ENCODE data around the gene IL17RB. TPM values are rescaled to one million over a fixed set of nuclear protein-coding genes. Genes with fewer than 3 reads are reported as not detected.

The IL17RB gene
- total RNA-seq, 1 donor from 2014 or later = not detected

DNA sequence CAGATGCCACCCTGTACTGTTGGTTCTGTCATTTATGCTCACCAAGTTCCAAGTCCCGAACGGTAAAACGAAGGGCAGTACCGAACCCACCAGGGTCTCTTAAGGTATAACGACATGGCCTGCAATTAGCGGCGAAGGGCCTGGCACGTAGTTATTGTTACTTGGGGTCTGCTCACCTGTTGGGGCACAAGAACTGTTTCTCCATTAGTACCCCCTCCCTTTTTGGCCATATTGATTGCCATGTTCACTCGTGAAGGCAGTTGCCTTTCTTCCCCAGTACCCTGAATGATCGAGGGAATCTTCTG, 435 bp downstream of the IL17RB start:
- H3K27me3 ChIP-seq = no peaks in the 10 kb centered on the region
- H3K4me3 ChIP-seq = peak overlapping the region; percentile 60 to 81
- no peaks in the 10 kb centered on the region for H3K9me3 ChIP-seq
- no peaks in the 10 kb centered on the region for H3K36me3 ChIP-seq
- no peak for DNase-seq (ENCODE audit: extremely low spot score in 2 of 2)
- peaks cover 18% of the 10 kb centered on the region for H3K4me1 ChIP-seq
- TF ChIP-seq POLR2A (IDR thresholded peaks at IDR 0.05) (no peak), POLR2AphosphoS5 (IDR thresholded peaks at IDR 0.05; ENCODE audit: insufficient read depth in 1 of 2, low read depth in 1 of 2) (no peak)
- TF ChIP-seq, protein P1, sequence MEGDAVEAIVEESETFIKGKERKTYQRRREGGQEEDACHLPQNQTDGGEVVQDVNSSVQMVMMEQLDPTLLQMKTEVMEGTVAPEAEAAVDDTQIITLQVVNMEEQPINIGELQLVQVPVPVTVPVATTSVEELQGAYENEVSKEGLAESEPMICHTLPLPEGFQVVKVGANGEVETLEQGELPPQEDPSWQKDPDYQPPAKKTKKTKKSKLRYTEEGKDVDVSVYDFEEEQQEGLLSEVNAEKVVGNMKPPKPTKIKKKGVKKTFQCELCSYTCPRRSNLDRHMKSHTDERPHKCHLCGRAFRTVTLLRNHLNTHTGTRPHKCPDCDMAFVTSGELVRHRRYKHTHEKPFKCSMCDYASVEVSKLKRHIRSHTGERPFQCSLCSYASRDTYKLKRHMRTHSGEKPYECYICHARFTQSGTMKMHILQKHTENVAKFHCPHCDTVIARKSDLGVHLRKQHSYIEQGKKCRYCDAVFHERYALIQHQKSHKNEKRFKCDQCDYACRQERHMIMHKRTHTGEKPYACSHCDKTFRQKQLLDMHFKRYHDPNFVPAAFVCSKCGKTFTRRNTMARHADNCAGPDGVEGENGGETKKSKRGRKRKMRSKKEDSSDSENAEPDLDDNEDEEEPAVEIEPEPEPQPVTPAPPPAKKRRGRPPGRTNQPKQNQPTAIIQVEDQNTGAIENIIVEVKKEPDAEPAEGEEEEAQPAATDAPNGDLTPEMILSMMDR (IDR thresholded peaks at IDR 0.05) = no peak
- intact Hi-C loops (cut with DNase I) = no loop called here
- H3K27ac ChIP-seq = no peak overlapping the region

DNA sequence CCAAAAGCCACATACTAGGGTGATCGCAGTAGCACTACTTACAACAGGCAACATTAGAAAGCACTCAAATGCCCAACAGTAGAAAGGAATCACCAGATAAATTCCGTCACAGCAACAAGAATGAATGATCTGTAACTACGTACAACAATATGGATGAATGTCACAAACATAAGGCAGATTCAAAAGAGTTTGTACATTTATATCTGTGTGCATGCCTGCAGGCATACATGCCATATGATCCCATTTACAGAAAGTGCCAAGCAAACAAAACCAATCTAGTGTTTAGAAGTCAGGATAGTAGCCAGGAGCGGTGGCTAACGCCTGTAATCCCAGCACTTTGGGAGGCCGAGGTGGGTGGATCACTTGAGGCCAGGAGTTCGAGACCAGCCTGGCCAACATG, 3.5 kb downstream of the IL17RB start:
- TF ChIP-seq POLR2AphosphoS5 (IDR thresholded peaks at IDR 0.05; ENCODE audit: insufficient read depth in 1 of 2, low read depth in 1 of 2) (no peak), POLR2A (IDR thresholded peaks at IDR 0.05) (no peak)
- TF ChIP-seq, protein P1 (IDR thresholded peaks at IDR 0.05) = no peak
- Histone ChIP-seq H3K27ac (no peak overlapping the region), H3K27me3 (no peaks in the 10 kb centered on the region), H3K36me3 (no peaks in the 10 kb centered on the region), H3K9me3 (no peaks in the 10 kb centered on the region), H3K4me1 (peaks cover 16% of the 10 kb centered on the region), H3K4me3 (no peak overlapping the region)
- intact Hi-C loops (cut with DNase I) = no loop called here
- no peak for DNase-seq (ENCODE audit: extremely low spot score in 2 of 2)

DNA sequence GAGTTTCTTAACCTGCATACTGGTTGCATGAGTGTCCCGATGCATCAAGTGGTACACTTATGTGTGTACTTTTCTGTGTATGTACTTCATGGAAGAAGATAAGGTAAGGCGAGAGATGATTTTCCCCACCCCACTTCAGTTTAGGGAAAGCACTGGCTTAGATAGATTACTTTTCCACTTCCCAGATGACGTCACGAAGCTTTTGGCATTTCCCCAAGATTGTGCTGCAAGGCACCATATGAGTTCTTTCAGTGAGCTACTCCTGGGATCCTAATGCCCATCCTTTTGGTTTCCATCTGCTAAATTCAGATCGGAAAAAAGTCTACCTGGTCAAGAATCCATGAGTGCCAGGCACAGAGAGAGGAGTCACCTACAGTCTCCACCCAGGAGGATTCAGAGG, 4.5 kb downstream of the IL17RB start:
- DNase-seq (ENCODE audit: extremely low spot score in 2 of 2) = no peak
- Histone ChIP-seq H3K9me3 (no peaks in the 10 kb centered on the region), H3K27me3 (no peaks in the 10 kb centered on the region), H3K4me3 (no peak overlapping the region), H3K4me1 (peaks cover 9% of the 10 kb centered on the region), H3K36me3 (no peaks in the 10 kb centered on the region), H3K27ac (no peak overlapping the region)
- intact Hi-C loops (cut with DNase I) = no loop called here
- no peak for TF ChIP-seq POLR2A (IDR thresholded peaks at IDR 0.05)
- no peak for TF ChIP-seq POLR2AphosphoS5 (IDR thresholded peaks at IDR 0.05; ENCODE audit: insufficient read depth in 1 of 2, low read depth in 1 of 2)
- TF ChIP-seq, protein P1 (IDR thresholded peaks at IDR 0.05) = no peak

DNA sequence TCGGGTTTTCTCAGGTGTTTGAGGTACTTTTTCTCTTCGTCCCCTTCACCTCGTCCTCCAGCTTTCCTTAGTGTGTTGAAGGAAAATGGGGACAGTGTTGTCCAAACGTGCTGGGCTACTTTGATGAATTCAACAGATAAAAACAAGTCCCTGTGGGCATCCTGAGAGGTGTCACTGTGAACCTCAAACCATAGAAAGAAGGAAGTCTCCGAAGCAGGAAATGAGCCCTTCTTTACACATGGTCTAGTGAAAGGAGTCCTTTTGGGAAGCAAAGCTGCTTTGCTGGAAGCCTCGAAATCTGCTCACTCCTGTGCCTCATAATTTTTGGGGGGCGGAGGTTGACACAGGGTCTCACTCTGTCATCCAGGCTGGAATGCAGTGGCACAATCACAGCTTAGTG, 10.6 kb downstream of the IL17RB start:
- TF ChIP-seq POLR2A (IDR thresholded peaks at IDR 0.05) = no peak
- TF ChIP-seq, protein P1 (IDR thresholded peaks at IDR 0.05) = no peak
- TF ChIP-seq POLR2AphosphoS5 (IDR thresholded peaks at IDR 0.05; ENCODE audit: insufficient read depth in 1 of 2, low read depth in 1 of 2) = no peak
- Histone ChIP-seq H3K36me3 (peaks cover 0 to 11% of the 10 kb centered on the region in 2 donors), H3K4me3 (no peak overlapping the region), H3K27me3 (no peaks in the 10 kb centered on the region), H3K4me1 (no peaks in the 10 kb centered on the region), H3K9me3 (no peaks in the 10 kb centered on the region), H3K27ac (no peak overlapping the region)
- intact Hi-C loops (cut with DNase I) = no loop called here
- DNase-seq (ENCODE audit: extremely low spot score in 2 of 2) = no peak

DNA sequence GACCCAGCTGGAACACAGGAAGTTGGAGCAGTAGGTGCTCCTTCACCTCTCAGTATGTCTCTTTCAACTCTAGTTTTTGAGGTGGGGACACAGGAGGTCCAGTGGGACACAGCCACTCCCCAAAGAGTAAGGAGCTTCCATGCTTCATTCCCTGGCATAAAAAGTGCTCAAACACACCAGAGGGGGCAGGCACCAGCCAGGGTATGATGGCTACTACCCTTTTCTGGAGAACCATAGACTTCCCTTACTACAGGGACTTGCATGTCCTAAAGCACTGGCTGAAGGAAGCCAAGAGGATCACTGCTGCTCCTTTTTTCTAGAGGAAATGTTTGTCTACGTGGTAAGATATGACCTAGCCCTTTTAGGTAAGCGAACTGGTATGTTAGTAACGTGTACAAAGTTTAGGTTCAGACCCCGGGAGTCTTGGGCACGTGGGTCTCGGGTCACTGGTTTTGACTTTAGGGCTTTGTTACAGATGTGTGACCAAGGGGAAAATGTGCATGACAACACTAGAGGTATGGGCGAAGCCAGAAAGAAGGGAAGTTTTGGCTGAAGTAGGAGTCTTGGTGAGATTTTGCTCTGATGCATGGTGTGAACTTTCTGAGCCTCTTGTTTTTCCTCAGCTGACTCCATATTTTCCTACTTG, 11.9 kb downstream of the IL17RB start:
- Histone ChIP-seq H3K27me3 (no peaks in the 10 kb centered on the region), H3K36me3 (peaks cover 0 to 16% of the 10 kb centered on the region in 2 donors), H3K4me3 (no peak overlapping the region), H3K9me3 (no peaks in the 10 kb centered on the region), H3K27ac (no peak overlapping the region), H3K4me1 (no peaks in the 10 kb centered on the region)
- no peak for DNase-seq (ENCODE audit: extremely low spot score in 2 of 2)
- intact Hi-C loops (cut with DNase I) = no loop called here
- TF ChIP-seq, protein P1 (IDR thresholded peaks at IDR 0.05) = no peak
- no peak for TF ChIP-seq POLR2A (IDR thresholded peaks at IDR 0.05)
- TF ChIP-seq POLR2AphosphoS5 (IDR thresholded peaks at IDR 0.05; ENCODE audit: insufficient read depth in 1 of 2, low read depth in 1 of 2) = no peak
